Measurements from ENCODE around the gene LSM3. TPM values are rescaled to one million over a fixed set of nuclear protein-coding genes. Genes with fewer than 3 reads are reported as not detected.

Gene LSM3
- total and polyA plus RNA-seq, 11 donors, result 11.6 to 15.9 (median 13.7) TPM

DNA sequence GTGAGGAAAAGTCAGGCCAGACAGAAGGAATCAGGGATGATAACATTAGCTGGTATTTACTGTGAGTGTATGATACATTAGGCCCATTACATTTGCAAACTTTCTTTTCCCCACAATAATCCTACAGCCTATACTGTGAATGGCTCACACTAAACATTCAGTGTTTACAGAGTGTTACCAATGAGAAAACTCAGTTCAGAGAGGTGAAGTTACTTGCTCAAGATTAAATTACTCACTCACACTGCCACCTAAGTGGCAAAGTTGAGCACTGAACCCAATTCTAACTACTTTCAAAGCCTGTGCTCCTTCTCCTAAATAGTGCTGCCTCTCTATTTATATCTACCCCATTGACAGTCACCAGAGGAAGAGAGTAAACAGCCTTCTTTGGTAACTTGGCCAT, 8.7 kb upstream of the LSM3 start:
- ATAC-seq (no peak), DNase-seq (no peak)
- Histone ChIP-seq H3K9me3 (no peaks in the 10 kb centered on the region), H3K4me3 (no peak overlapping the region), H3K4me1 (peaks cover 0 to 6% (median 0%) of the 10 kb centered on the region in 12 donors), H3K27me3 (no peaks in the 10 kb centered on the region), H3K27ac (no peak overlapping the region), H3K36me3 (peaks cover 0 to 83% (median 81%) of the 10 kb centered on the region in 9 donors)
- TF ChIP-seq, protein P1, sequence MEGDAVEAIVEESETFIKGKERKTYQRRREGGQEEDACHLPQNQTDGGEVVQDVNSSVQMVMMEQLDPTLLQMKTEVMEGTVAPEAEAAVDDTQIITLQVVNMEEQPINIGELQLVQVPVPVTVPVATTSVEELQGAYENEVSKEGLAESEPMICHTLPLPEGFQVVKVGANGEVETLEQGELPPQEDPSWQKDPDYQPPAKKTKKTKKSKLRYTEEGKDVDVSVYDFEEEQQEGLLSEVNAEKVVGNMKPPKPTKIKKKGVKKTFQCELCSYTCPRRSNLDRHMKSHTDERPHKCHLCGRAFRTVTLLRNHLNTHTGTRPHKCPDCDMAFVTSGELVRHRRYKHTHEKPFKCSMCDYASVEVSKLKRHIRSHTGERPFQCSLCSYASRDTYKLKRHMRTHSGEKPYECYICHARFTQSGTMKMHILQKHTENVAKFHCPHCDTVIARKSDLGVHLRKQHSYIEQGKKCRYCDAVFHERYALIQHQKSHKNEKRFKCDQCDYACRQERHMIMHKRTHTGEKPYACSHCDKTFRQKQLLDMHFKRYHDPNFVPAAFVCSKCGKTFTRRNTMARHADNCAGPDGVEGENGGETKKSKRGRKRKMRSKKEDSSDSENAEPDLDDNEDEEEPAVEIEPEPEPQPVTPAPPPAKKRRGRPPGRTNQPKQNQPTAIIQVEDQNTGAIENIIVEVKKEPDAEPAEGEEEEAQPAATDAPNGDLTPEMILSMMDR (IDR thresholded peaks at IDR 0.05), result no peak
- no peak for TF ChIP-seq POLR2A (IDR thresholded peaks at IDR 0.05)
- intact Hi-C loops (cut with DNase I), result loop anchor here in 3 of 10 donors (10.0 kb wide), 2 partner anchors 275 to 515 kb away; no protein-coding TSS in a partner anchor

DNA sequence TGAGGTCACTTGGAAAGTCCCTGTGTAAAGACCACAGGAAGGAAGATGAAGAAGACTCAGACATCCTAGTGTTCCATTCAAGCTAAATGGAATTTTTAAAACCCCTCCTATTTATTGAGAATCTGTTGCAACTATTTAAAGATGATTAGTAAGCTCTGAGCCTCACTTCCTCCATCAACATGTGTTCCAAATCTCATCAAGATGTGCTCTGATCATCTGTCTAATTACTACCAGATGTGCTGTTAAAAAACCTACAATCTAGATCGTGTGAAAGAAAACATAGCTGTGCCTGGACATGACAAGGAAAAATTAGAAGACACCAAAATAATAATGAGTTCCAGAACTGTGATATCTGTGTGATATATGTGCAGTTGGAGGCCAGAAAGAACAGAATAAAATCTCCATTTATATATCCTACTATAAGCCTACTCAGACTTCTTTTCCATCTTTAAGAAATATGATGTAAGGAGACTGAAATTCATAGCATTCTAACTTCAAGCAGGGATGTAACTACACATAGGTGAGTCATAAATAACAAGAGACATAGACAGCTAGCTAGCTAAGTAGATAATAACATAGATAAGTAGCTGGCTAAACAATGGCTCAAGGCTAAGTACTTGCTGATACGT, 8.0 kb upstream of the LSM3 start:
- no peak for DNase-seq
- TF ChIP-seq, protein P1 (IDR thresholded peaks at IDR 0.05), result no peak
- TF ChIP-seq POLR2A (IDR thresholded peaks at IDR 0.05), result no peak
- H3K9me3 ChIP-seq, result no peaks in the 10 kb centered on the region
- no peak for ATAC-seq
- intact Hi-C loops (cut with DNase I), result loop anchor here in 3 of 10 donors (10.0 kb wide), 2 partner anchors 276 to 516 kb away; no protein-coding TSS in a partner anchor
- peaks cover 0 to 75% (median 74%) of the 10 kb centered on the region in 9 donors for H3K36me3 ChIP-seq
- H3K4me1 ChIP-seq, result peaks cover 0 to 13% (median 3%) of the 10 kb centered on the region in 12 donors
- H3K27me3 ChIP-seq, result no peaks in the 10 kb centered on the region
- WGBS, 4 donors, result 71 to 85% (median 79%) methylated on average over 2 of the region's 2 CpGs
- H3K4me3 ChIP-seq, result no peak overlapping the region
- H3K27ac ChIP-seq, result no peak overlapping the region

DNA sequence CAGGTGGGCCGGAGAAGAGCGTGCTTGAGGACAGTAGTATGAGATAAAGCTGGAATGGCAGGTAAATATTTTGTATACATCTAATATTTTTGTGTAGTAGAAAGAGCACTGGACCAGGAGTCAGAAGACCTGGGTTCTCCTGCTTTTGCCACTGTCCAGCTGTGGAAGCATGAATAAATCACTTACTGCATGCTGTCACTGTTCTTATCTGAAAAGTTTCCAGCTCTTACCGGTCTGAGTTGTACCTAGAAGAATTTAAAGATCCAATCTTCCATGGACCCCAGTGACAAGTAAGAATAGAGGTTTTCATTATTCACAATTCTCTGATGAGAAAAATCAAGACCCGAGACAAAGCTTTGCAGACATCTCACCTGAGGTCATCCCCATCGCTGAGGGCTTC, 6.1 kb upstream of the LSM3 start:
- Histone ChIP-seq H3K27me3 (no peaks in the 10 kb centered on the region), H3K27ac (no peak overlapping the region), H3K9me3 (no peaks in the 10 kb centered on the region), H3K4me1 (peaks cover 0 to 31% (median 16%) of the 10 kb centered on the region in 12 donors), H3K4me3 (no peak overlapping the region), H3K36me3 (peaks cover 0 to 57% (median 55%) of the 10 kb centered on the region in 9 donors)
- no peak for ATAC-seq
- no peak for DNase-seq
- TF ChIP-seq POLR2A (IDR thresholded peaks at IDR 0.05), result no peak
- TF ChIP-seq, protein P1 (IDR thresholded peaks at IDR 0.05), result no peak
- intact Hi-C loops (cut with DNase I), result loop anchor here in 3 of 10 donors (10.0 kb wide), 2 partner anchors 278 to 518 kb away; no protein-coding TSS in a partner anchor
- WGBS, 4 donors, result 93 to 98% (median 94%) methylated on average over 5 of the region's 5 CpGs

DNA sequence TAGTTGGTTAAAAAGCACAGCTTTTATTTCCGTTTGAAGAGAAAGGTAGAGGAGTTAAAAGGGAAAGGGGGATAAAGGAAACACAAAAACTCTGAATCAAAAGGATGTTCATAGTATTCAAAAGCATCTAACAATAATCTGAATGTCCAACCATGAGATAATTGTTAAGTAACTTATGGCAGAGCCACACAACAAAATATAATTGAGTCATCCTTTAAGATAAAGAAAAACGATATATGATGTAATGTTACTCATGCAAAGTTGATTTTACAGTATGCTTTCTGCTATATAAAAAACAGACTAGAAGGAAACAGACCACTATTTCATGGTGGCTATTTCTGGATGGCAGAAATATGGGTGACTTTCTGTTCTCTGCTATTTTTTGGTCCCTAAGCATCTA, 4.1 kb upstream of the LSM3 start:
- H3K4me1 ChIP-seq, result peaks cover 0 to 42% (median 27%) of the 10 kb centered on the region in 12 donors
- peaks cover 0 to 37% (median 35%) of the 10 kb centered on the region in 9 donors for H3K36me3 ChIP-seq
- WGBS, 4 donors, result 70 to 79% (median 72%) methylated on average over 2 of the region's 2 CpGs
- intact Hi-C loops (cut with DNase I), result loop anchor here in 3 of 10 donors (10.0 kb wide), 2 partner anchors 280 to 520 kb away; no protein-coding TSS in a partner anchor
- H3K27me3 ChIP-seq, result no peaks in the 10 kb centered on the region
- H3K9me3 ChIP-seq, result no peaks in the 10 kb centered on the region
- H3K27ac ChIP-seq, result no peak overlapping the region
- ATAC-seq (no peak), DNase-seq (no peak)
- TF ChIP-seq, protein P1 (IDR thresholded peaks at IDR 0.05), result no peak
- no peak for TF ChIP-seq POLR2A (IDR thresholded peaks at IDR 0.05)
- H3K4me3 ChIP-seq, result no peak overlapping the region

All from heart left ventricle (tissue), 16 donors.